GM19238 (cell line): ENCODE data around the gene SMAGP.
"Not testable (repeated sequence)": the region's sequence is repeated elsewhere in the genome, so short reads cannot be mapped to it uniquely, and the experiment has no call there.

Source experiments
- DNase-seq: peaks from one replicate; pipeline ENCODE4 v3.0.0; 2011; ENCODE audit warnings: low spot score; ENCODE audit not compliant: insufficient read length

Gene SMAGP

DNA sequence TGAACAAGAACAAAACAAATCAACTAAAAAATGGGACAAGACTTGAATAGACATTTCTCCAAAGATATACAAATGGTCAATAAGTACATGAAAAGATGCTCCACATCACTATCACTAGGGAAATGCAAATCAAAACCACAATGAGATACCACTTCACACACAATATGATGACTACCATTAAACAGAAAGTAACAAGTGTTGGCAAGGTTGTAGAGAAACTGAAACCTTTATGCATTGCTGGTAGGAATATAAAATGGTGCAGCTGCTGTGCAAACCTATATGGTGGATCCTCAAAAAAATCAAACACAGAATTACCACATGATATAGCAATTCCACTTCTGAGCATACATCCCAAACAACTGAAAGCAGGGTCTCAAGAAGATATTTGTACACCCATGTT, 5.2 kb downstream of the SMAGP start:
- DNase-seq = no peak

DNA sequence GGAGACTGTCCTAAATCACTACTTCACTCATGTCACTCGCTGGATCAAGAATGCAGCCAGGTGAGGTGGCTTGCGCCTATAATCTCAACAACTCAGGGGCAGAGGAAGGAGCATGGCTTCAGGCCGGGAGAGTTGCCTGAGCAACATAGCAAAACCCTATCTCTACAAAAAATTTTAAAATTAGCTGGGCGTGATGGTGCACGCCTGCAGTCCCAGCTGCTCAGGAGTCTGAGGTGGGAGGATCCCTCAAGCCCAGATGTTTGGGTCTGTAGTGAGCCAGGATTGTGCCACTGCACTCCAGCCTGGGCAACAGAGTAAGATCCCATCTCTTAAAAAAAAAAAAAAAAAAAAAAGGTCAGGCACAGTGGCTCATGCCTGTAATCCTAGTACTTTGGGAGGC, 5.9 kb downstream of the SMAGP start:
- no peak for DNase-seq

DNA sequence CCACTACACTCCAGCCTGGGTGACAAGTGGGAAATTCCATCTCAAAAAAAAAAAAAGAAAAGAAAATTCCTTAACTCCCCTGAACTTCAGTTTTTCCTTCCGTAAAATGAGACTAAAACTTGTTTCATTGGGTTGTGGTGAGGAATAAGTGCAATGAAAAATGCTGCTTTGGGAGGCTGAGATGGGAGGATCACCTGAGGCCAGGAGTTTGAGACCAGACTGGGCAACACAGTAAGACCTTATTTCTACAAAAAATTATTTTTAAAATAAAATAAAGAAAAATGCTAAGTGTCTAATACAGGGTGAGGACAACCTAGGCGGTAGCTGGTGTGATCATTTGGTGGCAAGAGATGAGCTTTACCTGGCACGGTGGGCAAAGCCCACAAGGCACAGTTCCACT, 6.9 kb downstream of the SMAGP start:
- DNase-seq = no peak

DNA sequence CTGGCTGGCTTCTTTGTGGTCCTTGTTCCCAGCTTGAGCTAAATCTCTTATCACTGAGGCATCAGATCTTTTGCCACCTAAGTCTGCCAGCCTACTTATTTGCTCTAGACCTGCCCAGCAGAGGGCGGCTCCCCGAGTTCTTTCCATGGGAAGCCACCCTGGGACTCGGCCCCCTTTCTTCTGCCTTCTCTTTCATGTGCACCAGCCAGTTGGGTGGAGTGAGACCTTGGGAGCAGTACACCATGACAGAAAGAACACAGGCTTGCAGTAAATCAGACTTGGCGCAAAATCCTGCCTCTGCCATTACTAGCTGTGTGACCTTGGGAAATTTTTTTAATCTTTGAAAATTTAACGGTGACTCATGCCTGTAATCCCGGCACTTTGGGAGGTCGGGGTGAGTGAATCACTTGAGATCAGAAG, 7.4 kb downstream of the SMAGP start:
- no peak for DNase-seq

DNA sequence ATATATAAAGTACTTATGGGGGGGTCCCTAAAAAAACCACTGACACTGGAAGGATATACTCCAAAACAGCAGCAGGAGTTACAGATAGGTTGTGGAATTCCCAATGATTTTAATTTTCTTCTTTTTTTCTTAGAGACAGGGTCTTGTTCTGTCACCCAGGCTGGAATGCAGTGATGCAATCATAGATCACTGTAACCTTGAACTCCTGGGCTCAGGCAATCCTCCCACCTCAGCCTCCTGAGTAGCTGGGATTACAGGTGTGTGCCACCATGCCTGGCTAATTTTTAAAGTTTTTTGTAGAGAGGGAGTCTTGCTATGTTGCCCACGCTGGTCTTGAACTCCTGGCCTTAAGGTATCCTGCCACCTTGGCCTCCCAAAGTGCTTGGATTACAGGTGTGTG, 10.6 kb downstream of the SMAGP start:
- not testable (repeated sequence) for DNase-seq

DNA sequence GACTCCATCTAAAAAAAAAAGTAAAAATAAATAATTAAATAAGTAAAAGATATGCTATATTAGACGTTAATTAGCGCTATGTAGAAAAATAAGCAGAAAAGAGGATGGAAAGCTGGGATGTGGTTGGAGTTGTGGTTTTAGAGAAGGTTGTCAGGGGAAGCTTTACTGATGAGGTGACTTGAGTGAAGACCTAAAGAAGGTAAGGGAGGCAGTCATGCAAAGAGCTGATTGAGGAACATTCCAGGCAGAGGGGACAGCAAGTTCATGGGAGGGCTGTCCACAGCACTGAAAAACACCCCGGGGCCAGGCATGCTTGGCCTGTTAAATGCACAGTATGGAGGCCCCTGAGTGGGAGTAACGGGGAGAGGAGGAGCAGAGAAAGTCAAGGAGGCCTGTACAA, 15.7 kb downstream of the SMAGP start:
- DNase-seq = no peak

DNA sequence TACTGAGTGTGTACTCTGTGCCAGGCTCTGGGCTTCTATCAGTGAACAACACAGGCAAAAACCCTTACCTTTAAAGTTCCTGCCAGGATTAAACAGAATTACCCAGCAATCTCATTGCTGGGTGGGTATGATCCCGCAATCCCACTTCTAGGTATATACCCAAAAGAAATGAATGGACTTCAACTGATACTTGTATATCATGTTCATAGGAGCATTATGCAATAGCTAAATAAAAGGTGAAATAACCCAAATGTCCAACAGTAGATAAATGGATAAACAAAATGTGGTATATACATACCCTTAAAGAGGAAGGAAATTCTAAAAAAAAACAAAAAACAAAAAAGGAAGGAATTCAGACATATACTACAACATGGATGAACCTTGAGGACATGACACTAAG, 16.9 kb downstream of the SMAGP start:
- no peak for DNase-seq

DNA sequence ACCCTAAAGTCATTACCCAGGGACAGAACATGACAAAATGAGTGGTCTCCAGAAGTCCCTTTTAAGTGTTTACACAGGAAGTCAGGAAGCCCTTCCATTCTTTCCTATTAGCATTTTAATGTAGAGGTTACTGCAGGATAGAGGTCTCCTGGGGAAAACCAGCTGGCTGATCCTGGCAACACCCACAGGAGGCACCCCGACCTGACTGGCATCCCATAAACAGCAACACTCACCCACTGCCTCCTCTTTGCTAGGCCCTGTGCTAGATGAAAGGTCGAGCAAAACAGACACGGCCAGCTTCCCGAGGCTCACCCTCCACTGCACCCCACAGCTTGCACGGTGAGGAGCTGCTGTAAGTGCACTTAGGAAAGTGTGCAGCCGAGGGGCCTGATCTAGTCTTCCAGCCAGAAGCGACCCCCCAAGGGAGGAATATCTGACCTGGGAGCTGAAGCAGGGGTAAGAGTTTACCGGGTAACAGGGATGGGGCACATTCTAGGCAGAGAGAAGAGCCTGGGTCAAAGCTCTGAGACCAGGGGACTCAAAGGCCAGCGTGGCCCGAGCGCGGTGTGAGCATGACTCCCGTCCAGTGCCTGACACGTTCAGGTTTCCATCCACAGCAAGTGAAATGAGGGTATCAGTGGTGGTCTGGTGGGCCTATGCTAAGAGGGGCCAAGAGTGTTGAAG, 22.6 kb downstream of the SMAGP start:
- DNase-seq = no peak

DNA sequence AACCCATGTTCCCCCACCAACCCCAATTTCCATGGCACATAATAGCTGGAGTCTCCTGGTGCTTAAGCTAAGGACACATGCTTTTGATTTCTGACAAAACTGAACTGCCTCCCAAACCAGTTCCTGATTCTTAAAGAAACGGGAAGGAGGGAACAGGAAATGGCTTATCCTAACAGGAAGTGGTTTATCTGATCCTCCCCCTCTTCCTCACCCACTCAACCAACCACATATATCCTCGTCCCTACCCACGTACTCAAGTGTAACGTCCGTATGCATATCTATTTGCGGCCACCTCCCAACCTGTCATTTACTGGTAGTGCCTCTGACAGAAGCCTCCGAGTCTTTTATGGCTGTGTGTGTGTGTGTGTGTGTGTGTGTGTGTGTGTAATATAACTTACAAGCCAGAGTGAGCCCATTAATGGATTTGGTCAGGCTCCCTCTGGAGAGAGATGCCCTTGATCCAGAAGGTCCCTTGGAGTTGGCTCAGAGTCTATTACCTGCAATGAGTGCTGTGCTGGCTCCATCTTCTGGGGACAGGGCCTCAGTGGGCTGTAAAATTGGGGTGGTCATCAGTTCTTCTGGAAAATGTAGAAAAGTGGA, 23.9 kb downstream of the SMAGP start:
- DNase-seq = no peak

DNA sequence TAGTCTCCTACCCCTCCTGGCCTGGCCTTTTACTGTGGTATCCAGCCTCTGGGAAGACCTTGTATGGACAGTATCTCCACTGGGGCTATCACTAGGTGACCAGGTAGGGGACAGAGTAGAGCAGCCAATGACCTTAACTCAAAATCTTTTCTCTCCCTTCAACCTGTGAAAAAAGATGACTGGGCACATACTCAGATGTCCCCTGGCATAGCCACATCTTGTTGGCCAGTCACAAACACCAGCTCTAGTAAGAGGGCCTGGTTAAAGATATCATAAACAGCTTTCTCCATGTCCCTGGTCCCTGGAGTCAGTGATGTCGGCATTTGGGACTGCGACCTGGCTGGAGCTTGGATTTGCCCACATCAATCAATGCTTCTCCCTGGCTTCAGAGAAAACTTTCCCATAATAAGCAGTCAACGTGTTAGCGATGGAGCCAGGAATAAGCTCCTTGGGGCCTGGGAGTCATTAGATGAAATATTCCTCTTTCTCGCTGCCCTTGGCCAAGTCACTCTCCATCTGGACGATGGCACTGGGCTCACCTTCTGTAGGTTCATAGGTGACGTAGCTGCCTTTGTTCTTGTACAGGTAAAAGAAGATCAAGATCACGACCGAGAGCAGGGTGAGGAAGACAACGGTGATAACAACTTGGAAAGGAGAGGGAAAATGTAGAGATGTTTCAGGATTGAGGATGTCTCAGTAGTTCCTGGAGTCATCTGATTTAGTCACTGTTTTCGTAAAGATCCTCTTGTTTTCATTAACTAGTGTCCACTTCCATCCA, 24.6 kb downstream of the SMAGP start:
- no peak for DNase-seq

DNA sequence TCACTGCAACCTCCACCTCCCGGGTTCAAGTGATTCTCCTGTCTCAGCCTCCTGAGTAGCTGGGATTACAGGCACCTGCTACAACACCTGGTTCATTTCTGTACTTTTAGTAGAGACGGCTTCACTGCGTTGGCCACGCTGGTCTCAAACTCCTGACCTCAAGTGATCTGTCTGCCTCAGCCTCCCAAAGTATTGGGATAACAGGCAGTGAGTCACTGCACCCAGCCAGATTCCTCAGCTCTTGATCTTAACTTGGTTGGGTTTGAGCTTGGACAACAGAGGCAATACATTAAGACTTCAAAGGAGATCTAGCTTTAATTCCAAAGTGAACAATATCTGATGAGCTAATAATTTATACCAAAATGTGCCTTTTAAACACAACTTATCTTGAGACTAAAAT, 25.9 kb downstream of the SMAGP start:
- no peak for DNase-seq

DNA sequence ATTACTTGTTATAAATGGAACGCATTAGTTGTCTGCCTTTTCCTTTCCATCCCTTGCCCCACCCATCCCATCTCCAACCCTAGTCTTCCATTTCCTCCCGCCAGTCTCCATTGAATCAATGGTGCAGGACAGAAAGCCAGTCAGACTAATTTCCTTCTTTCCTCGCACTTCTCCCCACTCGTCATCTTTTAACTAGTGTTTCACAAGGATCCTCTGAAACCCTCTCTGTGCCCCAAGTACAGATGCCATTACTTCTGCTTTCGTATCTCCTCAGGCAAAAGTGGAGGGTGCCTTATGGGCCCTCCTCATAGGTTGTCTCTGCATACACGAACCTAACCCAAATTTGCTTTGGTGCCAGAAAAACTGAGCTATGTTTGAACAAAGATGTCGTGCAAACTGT, 27.3 kb downstream of the SMAGP start:
- no peak for DNase-seq

DNA sequence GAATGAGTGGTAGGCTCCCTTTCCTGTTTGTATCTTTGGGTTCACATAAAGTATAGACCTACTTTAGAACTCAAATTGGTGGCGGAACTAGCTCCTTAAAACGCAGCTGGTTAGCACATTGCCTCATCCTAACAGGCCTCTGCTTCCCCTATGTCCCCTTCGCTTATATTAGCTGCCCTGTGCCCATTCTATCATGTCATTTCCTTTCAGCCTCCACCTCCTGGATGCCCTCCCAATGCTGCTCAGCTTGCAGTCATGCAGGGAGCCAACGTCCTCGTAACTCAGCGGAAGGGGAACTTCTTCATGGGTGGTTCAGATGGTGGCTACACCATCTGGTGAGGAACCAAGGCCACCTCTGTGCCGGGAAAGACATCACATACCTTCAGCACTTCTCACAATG, 28.1 kb downstream of the SMAGP start:
- DNase-seq = no peak

DNA sequence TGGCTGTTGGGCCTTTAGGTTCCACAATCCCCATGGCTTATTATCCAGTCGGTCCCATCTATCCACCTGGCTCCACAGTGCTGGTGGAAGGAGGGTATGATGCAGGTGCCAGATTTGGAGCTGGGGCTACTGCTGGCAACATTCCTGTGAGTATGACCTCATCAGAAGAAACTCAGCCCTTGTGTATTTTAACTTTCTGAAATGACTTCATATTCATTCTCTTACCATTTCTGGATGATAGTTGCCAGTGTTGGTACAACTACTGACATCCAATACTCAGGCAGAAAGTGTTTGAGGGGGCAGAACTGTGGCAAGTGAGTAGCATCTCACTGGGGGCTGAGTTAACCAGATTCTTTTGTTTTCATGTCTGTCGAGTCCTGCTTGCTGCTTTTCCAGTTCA, 29.2 kb downstream of the SMAGP start:
- no peak for DNase-seq

DNA sequence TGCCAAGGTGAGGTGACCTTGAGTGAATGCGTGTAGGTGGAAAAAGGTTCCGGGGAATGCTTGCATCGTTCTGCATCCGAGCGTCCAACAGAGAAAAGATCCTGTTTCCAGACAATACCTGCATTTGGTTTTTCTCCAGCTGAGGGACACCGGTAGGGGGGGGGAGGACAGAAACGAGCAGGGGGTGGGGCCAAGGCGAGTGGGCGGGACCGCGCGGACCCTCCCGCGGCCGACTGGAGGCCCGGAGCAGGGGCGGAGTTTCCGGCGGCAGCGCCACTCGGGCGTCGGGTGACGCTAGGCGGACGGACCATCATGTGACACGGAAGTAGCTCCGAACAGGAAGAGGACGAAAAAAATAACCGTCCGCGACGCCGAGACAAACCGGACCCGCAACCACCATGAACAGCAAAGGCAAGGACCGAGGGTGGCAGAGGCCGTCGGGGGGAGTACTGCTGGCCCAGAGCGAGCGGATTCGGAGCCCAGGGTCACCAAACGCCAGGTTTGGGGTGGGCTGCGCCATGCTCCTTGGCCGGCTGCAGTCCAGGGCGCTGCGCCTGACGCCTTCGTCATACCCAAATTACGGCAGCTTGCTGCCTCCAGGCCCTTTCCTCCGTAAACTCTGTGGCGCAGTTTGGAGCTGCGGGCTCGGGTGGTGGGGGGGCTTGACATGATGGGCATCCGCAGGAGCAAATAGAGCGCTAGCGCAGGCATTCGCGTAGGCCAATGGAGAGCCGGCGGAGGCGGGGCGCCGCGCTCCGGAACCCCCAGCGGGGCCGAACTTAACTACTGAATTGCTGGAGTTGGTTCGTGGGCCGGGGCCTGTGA, 31.5 kb downstream of the SMAGP start, which contains the start of gene DAZAP2:
TSS of gene DAZAP2 (plus strand) at position 317 of the 825 bp plus-strand sequence. CDS start at position 399, 82 bp downstream.
- peak; percentile 95 for DNase-seq

DNA sequence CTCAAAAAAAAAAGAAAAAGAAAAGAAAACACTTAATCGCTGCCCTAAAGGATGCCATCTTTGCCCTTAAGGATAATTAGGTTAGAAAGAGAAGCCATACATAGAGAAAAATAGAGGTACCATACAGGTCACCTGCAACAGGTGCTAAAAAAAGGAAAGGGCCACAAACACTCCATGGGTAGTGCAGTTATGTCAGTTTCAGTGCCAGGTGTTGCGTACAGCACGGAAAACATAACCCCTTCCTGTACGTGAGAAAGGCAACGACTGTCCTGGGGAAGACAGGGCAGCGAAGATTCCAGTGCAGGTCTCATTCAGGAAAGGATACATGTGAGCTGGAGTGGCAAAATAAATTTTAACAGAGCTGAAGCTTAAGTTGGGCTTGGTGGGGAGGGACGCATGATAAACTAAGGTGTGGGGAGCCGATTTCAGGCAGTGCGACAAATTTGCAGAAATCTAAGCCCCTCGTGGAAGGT, 32.1 kb downstream of the SMAGP start:
- DNase-seq = peak; percentile 22

DNA sequence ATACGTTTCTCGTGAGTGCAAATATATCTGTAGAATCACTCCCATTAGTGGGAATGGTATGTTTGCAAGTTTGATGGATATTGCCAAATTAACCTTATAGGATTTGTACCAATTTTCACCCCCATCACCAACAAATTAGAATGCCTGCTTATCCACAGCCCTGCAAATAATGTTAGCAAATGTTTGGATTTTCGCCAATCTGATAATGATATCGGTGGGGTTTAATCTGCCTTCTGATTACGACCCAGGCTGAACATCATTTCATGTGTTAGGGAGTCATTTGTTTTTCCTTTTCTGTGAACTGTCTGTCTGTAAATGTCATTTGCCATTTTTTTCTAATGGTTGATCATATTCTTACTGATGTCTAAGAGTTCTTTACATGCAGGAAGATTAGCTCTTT, 35.7 kb downstream of the SMAGP start:
- no peak for DNase-seq

DNA sequence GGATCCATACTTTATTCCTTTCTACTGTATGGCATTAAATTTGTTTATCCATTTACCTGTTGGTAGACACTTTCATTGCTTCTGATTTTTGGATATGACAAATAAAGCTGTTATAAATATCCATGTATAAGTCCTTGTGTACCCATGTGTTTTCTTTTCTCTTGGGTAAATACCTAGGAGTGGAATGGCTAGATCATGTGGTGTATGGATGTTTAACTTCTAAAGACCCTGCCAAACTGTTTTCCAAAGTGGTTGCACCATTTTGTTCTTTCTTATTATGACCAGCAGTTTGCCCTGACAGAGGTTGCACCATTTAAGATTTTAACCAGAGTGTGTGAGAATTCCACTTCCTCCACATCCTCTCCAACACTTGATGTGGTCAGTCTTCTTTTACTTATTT, 37.6 kb downstream of the SMAGP start:
- no peak for DNase-seq

DNA sequence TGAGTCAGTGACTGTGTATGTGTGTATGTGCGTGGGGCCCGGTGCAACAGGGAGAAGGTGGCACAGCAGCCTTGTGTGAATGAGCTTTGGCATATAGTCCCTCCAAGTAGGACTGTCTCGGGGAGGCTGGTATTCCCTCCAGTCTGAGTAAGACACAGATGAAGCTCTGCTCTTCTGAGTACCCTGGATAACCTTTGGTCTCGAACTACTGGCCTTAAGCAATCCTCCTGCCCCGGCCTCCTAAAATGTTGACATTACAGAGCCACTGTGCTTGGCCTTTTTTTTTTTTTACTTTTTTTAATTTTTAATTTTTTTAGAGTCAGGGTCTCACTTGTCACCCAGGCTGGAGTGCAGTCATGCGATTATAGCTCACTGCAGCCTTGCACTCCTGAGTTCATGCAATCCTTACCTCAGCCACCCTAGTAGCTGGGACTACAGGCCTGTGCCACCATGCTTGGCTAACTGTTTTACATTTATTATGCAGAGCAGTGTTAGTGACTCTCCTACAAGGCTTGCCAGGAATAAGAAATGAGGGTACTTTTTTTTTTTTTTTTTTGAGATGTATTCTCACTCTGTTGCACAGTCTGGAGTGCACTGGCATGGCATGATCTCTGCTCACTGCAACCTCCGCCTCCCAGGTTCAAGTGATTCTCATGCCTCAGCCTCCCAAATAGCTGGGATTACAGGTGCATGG, 41.0 kb downstream of the SMAGP start:
- no peak for DNase-seq

DNA sequence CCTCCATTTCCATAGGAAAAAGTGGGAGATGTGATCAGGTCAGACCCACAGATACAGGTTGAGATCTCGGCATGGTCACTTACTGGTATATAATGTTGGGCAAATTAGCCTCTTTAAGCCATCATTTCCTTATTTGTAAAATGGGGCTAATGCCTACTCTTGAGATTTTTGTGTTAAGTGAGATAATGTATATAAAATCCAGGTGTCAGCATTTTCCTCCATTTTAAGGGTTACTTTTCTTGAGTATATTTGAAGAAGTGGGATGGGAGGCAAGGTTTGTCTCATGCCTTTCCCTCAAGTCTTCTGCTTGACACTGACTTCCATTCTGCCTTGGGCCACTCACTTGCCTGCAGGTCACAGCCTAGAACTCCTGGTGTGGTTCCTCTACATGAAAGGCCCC, 42.3 kb downstream of the SMAGP start:
- no peak for DNase-seq

DNA sequence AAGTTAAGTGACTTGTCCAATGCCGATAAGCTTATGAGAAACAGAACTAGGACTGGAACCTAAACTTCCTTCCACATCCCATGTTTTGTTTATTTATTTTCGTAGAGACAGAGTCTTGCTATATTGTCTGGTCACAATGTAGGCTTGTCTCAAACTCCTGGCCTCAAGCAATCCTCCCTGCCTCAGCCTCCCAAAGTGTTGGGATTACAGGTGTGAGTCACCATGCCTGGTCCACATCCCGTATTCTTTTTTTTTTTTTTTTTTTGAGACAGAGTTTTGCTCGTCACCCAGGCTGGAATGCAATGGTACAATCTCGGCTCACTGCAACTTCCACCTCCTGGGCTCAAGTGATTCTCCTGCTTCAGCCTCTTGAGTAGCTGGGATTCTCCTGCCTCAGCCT, 43.1 kb downstream of the SMAGP start:
- DNase-seq = not testable (repeated sequence)
